Mesothelial cell of epicardium (in vitro differentiated cells): ENCODE results near the gene DMD. TPM values are rescaled to one million over a fixed set of nuclear protein-coding genes. Genes with fewer than 3 reads are reported as not detected.

Experiments used
- DNase-seq, 2 experiments: peaks; one replicate each; pipeline ENCODE4 v3.0.0; 2021; ENCODE audit warnings: low spot score in 2 of 2; ENCODE audit not compliant: unreplicated experiment in 2 of 2
- H3K27ac Mint-ChIP-seq: 2 replicates; pipeline ENCODE4 v1.8.0; 2021; ENCODE audit warnings: mixed read lengths
- H3K27me3 Mint-ChIP-seq: 2 replicates; pipeline ENCODE4 v1.8.0; 2021; ENCODE audit warnings: low read depth, mixed read lengths
- H3K36me3 Mint-ChIP-seq: 2 replicates; pipeline ENCODE4 v1.8.0; 2021; ENCODE audit warnings: mixed read lengths
- H3K4me1 Mint-ChIP-seq: 2 replicates; pipeline ENCODE4 v1.8.0; 2021; ENCODE audit warnings: mixed read lengths
- H3K4me3 Mint-ChIP-seq: 2 replicates; pipeline ENCODE4 v1.8.0; 2021; ENCODE audit warnings: mild to moderate bottlenecking, moderate library complexity, mixed read lengths
- H3K9me3 Mint-ChIP-seq: 2 replicates; pipeline ENCODE4 v1.8.0; 2021; ENCODE audit warnings: mixed read lengths
- CTCF ChIP-seq: fragments of 200-600 bp; sonication (generic); IDR thresholded peaks from one replicate; pipeline ENCODE4 v1.5.0; 2021; ENCODE audit warnings: antibody characterized with exemption; ENCODE audit not compliant: unreplicated experiment
- total RNA-seq: library from RNA; stranded (reverse); gene quantifications from 3 replicates; pipeline ENCODE4 v1.2.1, GENCODE V29; 2021

DMD gene
- total RNA-seq, 1 donor from 2014 or later: 79.4 TPM

- DNase-seq: no peak
- no peak for TF ChIP-seq CTCF
- Mint-ChIP-seq H3K27me3 (no peaks in the 10 kb centered on the region), H3K27ac (no peak overlapping the region), H3K4me3 (no peak overlapping the region), H3K4me1 (peaks cover 19% of the 10 kb centered on the region), H3K9me3 (no peaks in the 10 kb centered on the region), H3K36me3 (no peaks in the 10 kb centered on the region)
Measured at GRCh38 chrX:32894679-32895078, 316.7 kb downstream of the DMD start.

GRCh38 chrX:32893751-32894150 is 317.6 kb downstream of the DMD start:
- H3K4me1 Mint-ChIP-seq: peaks cover 19% of the 10 kb centered on the region
- no peaks in the 10 kb centered on the region for H3K36me3 Mint-ChIP-seq
- no peak overlapping the region for H3K27ac Mint-ChIP-seq
- no peaks in the 10 kb centered on the region for H3K27me3 Mint-ChIP-seq
- H3K4me3 Mint-ChIP-seq: no peak overlapping the region
- H3K9me3 Mint-ChIP-seq: no peaks in the 10 kb centered on the region
- no peak for DNase-seq
- TF ChIP-seq CTCF: no peak

GRCh38 chrX:32877592-32877991 is 333.8 kb downstream of the DMD start:
- Mint-ChIP-seq H3K36me3 (no peaks in the 10 kb centered on the region), H3K4me1 (peaks cover 16% of the 10 kb centered on the region), H3K27ac (no peak overlapping the region), H3K9me3 (peaks cover 9% of the 10 kb centered on the region), H3K4me3 (no peak overlapping the region), H3K27me3 (no peaks in the 10 kb centered on the region)
- DNase-seq: no peak
- no peak for TF ChIP-seq CTCF

- Mint-ChIP-seq H3K36me3 (peaks cover 2% of the 10 kb centered on the region), H3K27me3 (no peaks in the 10 kb centered on the region), H3K4me1 (peaks cover 9% of the 10 kb centered on the region), H3K9me3 (peaks cover 19% of the 10 kb centered on the region), H3K27ac (no peak overlapping the region), H3K4me3 (no peak overlapping the region)
- no peak for TF ChIP-seq CTCF
- no peak for DNase-seq
Measured at GRCh38 chrX:32874839-32875238, 336.5 kb downstream of the DMD start.

GRCh38 chrX:32873786-32874185 is 337.6 kb downstream of the DMD start:
- no peak for TF ChIP-seq CTCF
- no peak overlapping the region for H3K27ac Mint-ChIP-seq
- H3K4me3 Mint-ChIP-seq: no peak overlapping the region
- peaks cover 19% of the 10 kb centered on the region for H3K9me3 Mint-ChIP-seq
- H3K27me3 Mint-ChIP-seq: no peaks in the 10 kb centered on the region
- H3K4me1 Mint-ChIP-seq: peaks cover 9% of the 10 kb centered on the region
- DNase-seq: no peak
- H3K36me3 Mint-ChIP-seq: peaks cover 4% of the 10 kb centered on the region

- Mint-ChIP-seq H3K4me3 (no peak overlapping the region), H3K27me3 (no peaks in the 10 kb centered on the region), H3K9me3 (peaks cover 19% of the 10 kb centered on the region), H3K4me1 (peaks cover 4% of the 10 kb centered on the region), H3K36me3 (peaks cover 4% of the 10 kb centered on the region), H3K27ac (no peak overlapping the region)
- no peak for DNase-seq
- no peak for TF ChIP-seq CTCF
Measured at GRCh38 chrX:32871636-32872035, 339.7 kb downstream of the DMD start.
